K562 (cell line): ENCODE data around the gene WDR27. TPM values are rescaled to one million over a fixed set of nuclear protein-coding genes. Genes with fewer than 3 reads are reported as not detected.
"Not testable (repeated sequence)": the region's sequence is repeated elsewhere in the genome, so short reads cannot be mapped to it uniquely, and the experiment has no call there.

Source experiments
- ATAC-seq: fragments of 200-7000 bp; cut with Tn5 transposase; 3 replicates; pipeline ENCODE4 v1.9.1; 2020; ENCODE audit warnings: moderate library complexity
- BruUV-seq: library from RNA; stranded (reverse); fragments of 400-500 nt; replicated peaks from 2 replicates; lab custom pipeline; 2021; lab: Mats Ljungman, UMichigan
- CTCF ChIA-PET: fragments of 300-600 bp; formaldehyde crosslinking; extraction: SDS; loops from one replicate; lab custom pipeline; 2021; ENCODE audit warnings: low intra/inter-chr PET ratio; lab: Yijun Ruan, JAX
- POLR2A ChIA-PET: fragments of 300-600, 350-650 bp; sonication (Branson Sonifier 250); formaldehyde crosslinking; extraction: SDS; loops from one replicate; lab custom pipeline; 2021; ENCODE audit warnings: antibody characterized with exemption, inconsistent platforms; lab: Yijun Ruan, JAX
- DNase-seq, 4 experiments: peaks; one replicate each; pipeline versions ENCODE4 v3.0.0 to v3.0.0-alpha.2; 2011 to 2018; ENCODE audit warnings: low spot score in 3 of 4, mixed read lengths in 3 of 4; ENCODE audit errors: extremely low read depth in 1 of 4
- FAIRE-seq: peaks from 2 replicates; lab custom pipeline; 2011; peaks lifted over from hg19 to GRCh38; lab: Jason Lieb, UNC
- H2AFZ ChIP-seq: 2 replicates; pipeline ENCODE4 v1.6.0; 2011; ENCODE audit warnings: low read depth, low read length, control low read depth, inconsistent platforms
- H3K27ac ChIP-seq: fragments of 200-600 bp; 3 replicates; pipeline ENCODE4 v1.8.0; 2011; ENCODE audit warnings: low read depth, mild to moderate bottlenecking, control low read depth, inconsistent platforms, low read length, moderate library complexity, mixed read lengths; ENCODE audit errors: extremely low read depth
- H3K27me3 ChIP-seq, 2 experiments: fragments of 300-600 bp in 1 of 2; 2 replicates in 1 of 2; 3 replicates in 1 of 2; pipeline versions ENCODE4 v1.6.0 to v1.8.0; 2011; ENCODE audit warnings: inconsistent platforms in 2 of 2, low read length in 2 of 2, mild to moderate bottlenecking in 1 of 2, mixed read lengths in 1 of 2, moderate library complexity in 1 of 2; ENCODE audit not compliant: control insufficient read depth in 2 of 2, insufficient read depth in 2 of 2
- H3K36me3 ChIP-seq: fragments of 300-600 bp; 3 replicates; pipeline ENCODE4 v1.8.0; 2011; ENCODE audit warnings: mild to moderate bottlenecking, low read length, inconsistent platforms; ENCODE audit not compliant: control insufficient read depth, insufficient read depth
- H3K4me1 ChIP-seq, 2 experiments: fragments of 200-600 bp in 1 of 2; replicated peaks in 1 of 2; 2 replicates in 1 of 2; 3 replicates in 1 of 2; pipeline versions ENCODE4 v1.5.1 to v1.8.0; 2011; ENCODE audit warnings: inconsistent platforms in 2 of 2, low read length in 2 of 2, mild to moderate bottlenecking in 1 of 2, mixed read lengths in 1 of 2, moderate library complexity in 1 of 2; ENCODE audit not compliant: control insufficient read depth in 2 of 2, insufficient read depth in 2 of 2
- H3K4me2 ChIP-seq: 2 replicates; pipeline ENCODE4 v1.6.1; 2011; ENCODE audit warnings: low read length, control low read depth, inconsistent platforms, mixed read lengths; ENCODE audit not compliant: insufficient read depth
- H3K4me3 ChIP-seq: fragments of 200-600 bp; sonication (generic), shearing (Covaris generic); 2 replicates; pipeline ENCODE4 v1.5.1; 2016; ENCODE audit warnings: control low read depth, inconsistent platforms
- H3K79me2 ChIP-seq: fragments of 200-600 bp; 3 replicates; pipeline ENCODE4 v1.8.0; 2011; ENCODE audit warnings: low read length, inconsistent platforms; ENCODE audit not compliant: control insufficient read depth, insufficient read depth
- H3K9ac ChIP-seq, 2 experiments: 2 replicates each; pipeline versions ENCODE4 v1.6.0 to v1.6.1; 2011; ENCODE audit warnings: low read depth in 2 of 2, low read length in 2 of 2, control low read depth in 1 of 2, inconsistent platforms in 1 of 2, mild to moderate bottlenecking in 1 of 2, mixed read lengths in 1 of 2; ENCODE audit not compliant: insufficient read depth in 1 of 2
- H3K9me1 ChIP-seq: one replicate; pipeline ENCODE4 v1.6.0; 2011; ENCODE audit warnings: inconsistent platforms, mild to moderate bottlenecking, low read length, moderate library complexity; ENCODE audit not compliant: control insufficient read depth, insufficient read depth
- H3K9me3 ChIP-seq: replicated peaks from 2 replicates; pipeline ENCODE4 v1.5.1; 2011; ENCODE audit warnings: low read depth, low read length, inconsistent platforms; ENCODE audit not compliant: control insufficient read depth, insufficient read depth
- H4K20me1 ChIP-seq: replicated peaks from 2 replicates; pipeline ENCODE4 v1.6.1; 2011; ENCODE audit warnings: low read length, inconsistent platforms, mixed read lengths; ENCODE audit not compliant: control insufficient read depth, insufficient read depth
- ARHGAP35 ChIP-seq: fragments of 450-650 bp; IDR thresholded peaks from 2 replicates; pipeline ENCODE4 v1.6.1; 2018; ENCODE audit not compliant: partially characterized antibody
- CHD4 ChIP-seq: fragments of 200-600 bp; sonication (generic); IDR thresholded peaks from 3 replicates; pipeline ENCODE4 v1.6.1; 2012; ENCODE audit warnings: low read depth, mild to moderate bottlenecking, mixed read lengths, low read length, inconsistent platforms; ENCODE audit not compliant: insufficient read depth, insufficient replicate concordance, poor library complexity, severe bottlenecking
- CTCF ChIP-seq, 3 experiments: IDR thresholded peaks in 2 of 3; conservative IDR thresholded peaks in 1 of 3; 2 replicates each; pipeline ENCODE4 v1.5.1; 2011 to 2012; ENCODE audit warnings: low read length in 3 of 3, mild to moderate bottlenecking in 3 of 3, control low read depth in 2 of 3, improper control_type of control experiment in 1 of 3, inconsistent platforms in 1 of 3, low read depth in 1 of 3, mixed read lengths in 1 of 3, moderate library complexity in 1 of 3; ENCODE audit not compliant: insufficient read depth in 2 of 3
- DNMT1 ChIP-seq: fragments of 450-650 bp; IDR thresholded peaks from 2 replicates; pipeline ENCODE4 v1.6.1; 2016; ENCODE audit warnings: antibody characterized with exemption, mild to moderate bottlenecking
- ELK3 ChIP-seq: fragments of 450-650 bp; formaldehyde crosslinking; IDR thresholded peaks from 2 replicates; pipeline ENCODE4 v1.4.0; 2020; ENCODE audit warnings: mild to moderate bottlenecking
- FOXP1 ChIP-seq: sonication (generic); formaldehyde crosslinking; IDR thresholded peaks from 2 replicates; pipeline ENCODE4 v1.8.0; 2022; ENCODE audit warnings: mild to moderate bottlenecking, missing genetic modification reagents
- HDAC2 ChIP-seq: fragments of 450-650 bp; IDR thresholded peaks from 2 replicates; pipeline ENCODE4 v1.6.1; 2016; ENCODE audit warnings: mild to moderate bottlenecking
- MAX ChIP-seq: sonication (generic); formaldehyde crosslinking; IDR thresholded peaks from 2 replicates; pipeline ENCODE4 v1.9.0; 2022; ENCODE audit warnings: mild to moderate bottlenecking, missing genetic modification reagents
- STAT5B ChIP-seq: fragments of 250-450 bp; sonication (Bioruptor Pico); IDR thresholded peaks from 2 replicates; pipeline ENCODE4 v1.8.0; 2021; ENCODE audit warnings: mild to moderate bottlenecking, inconsistent platforms
- XRCC4 ChIP-seq: IDR thresholded peaks from one replicate; pipeline ENCODE4 v1.6.1; 2011; ENCODE audit not compliant: insufficient read depth, insufficient read length; ENCODE audit errors: extremely low read depth
- ZBED1 ChIP-seq: IDR thresholded peaks from 2 replicates; pipeline ENCODE4 v1.6.1; 2014
- ZC3H4 ChIP-seq: sonication (generic); formaldehyde crosslinking; IDR thresholded peaks from 2 replicates; pipeline ENCODE4 v1.9.0; 2021; ENCODE audit warnings: missing genetic modification reagents, borderline replicate concordance
- ZNF121 ChIP-seq: sonication (generic); formaldehyde crosslinking; conservative IDR thresholded peaks from 2 replicates; pipeline ENCODE4 v1.8.0; 2022; ENCODE audit warnings: missing genetic modification reagents
- ZNF140 ChIP-seq: fragments of 250-450 bp; sonication (Bioruptor Pico); IDR thresholded peaks from 2 replicates; pipeline ENCODE4 v1.8.0; 2021; ENCODE audit warnings: moderate library complexity, mild to moderate bottlenecking, inconsistent platforms
- ZNF384 ChIP-seq: IDR thresholded peaks from 2 replicates; pipeline ENCODE4 v1.6.1; 2012; ENCODE audit warnings: low read depth, low read length, improper control_type of control experiment
- WGBS: fragments of 100-300 bp; shearing (Covaris generic); methylation state at CpG from one replicate; pipeline ENCODE4 v1.1.6; 2016; ENCODE audit warnings: low coverage, mixed read lengths; ENCODE audit not compliant: insufficient coverage; ENCODE audit errors: missing lambda C conversion rate; 5-methylcytosine and 5-hydroxymethylcytosine counted together
- in situ Hi-C: fragments of 300-500 bp; cut with MboI; formaldehyde crosslinking; loops from 4 replicates; pipeline ENCODE4 v1.15.0; 2018; ENCODE audit warnings: inconsistent platforms, mixed read lengths
- intact Hi-C: fragments of 100-400 bp; cut with micrococcal nuclease; formaldehyde crosslinking; loops from 2 replicates; pipeline ENCODE4 v1.14.2; 2022
- polyA plus RNA-seq, 8 experiments: library from polyadenylated mRNA; depleted of rRNA in 4 of 8; stranded (reverse) in 5 of 8; unstranded in 3 of 8; fragments of >200 nt; fragmentation: Nextera tagmentation in 2 of 8; fragmentation: Illumina TruSeq in 1 of 8; extraction: Ambion mirVana in 2 of 8; extraction: Trizol in 1 of 8; gene quantifications; 2 replicates each; pipeline versions ENCODE4 v1.2.1 to v1.2.3, GENCODE V29; 2011 to 2014; ENCODE audit warnings: inconsistent platforms in 1 of 8, missing spikeins in 1 of 8
- total RNA-seq, 7 experiments: library from RNA; depleted of rRNA in 6 of 7; stranded (reverse); fragments of >200 nt in 6 of 7; fragmentation: Illumina TruSeq in 2 of 7; extraction: Trizol in 2 of 7; gene quantifications; 2 replicates each; pipeline versions ENCODE4 v1.2.1 to v1.2.3, GENCODE V29; 2011 to 2021; ENCODE audit warnings: low replicate concordance in 1 of 7

Gene WDR27
- total and polyA plus RNA-seq, 9 of the 15 experiments (the other 6 are each of a cell fraction or from before 2014, with no cell fraction given): 4.3 to 77.2 (median 22.7) TPM

- Histone ChIP-seq H3K9me3 (no peaks in the 10 kb centered on the region; the same call in 1 of the 2 replicates), H2AFZ (no peak overlapping the region), H3K36me3 (no peaks in the 10 kb centered on the region), H3K4me3 (no peak overlapping the region), H3K9ac (no peak overlapping the region), H3K4me1 (no peaks in the 10 kb centered on the region), H3K9me1 (no peaks in the 10 kb centered on the region), H3K4me2 (no peak overlapping the region), H3K27ac (no peak overlapping the region), H3K27me3 (no peaks in the 10 kb centered on the region), H4K20me1 (no peaks in the 10 kb centered on the region), H3K79me2 (no peaks in the 10 kb centered on the region)
- in situ Hi-C loops (no loop called here), intact Hi-C loops (no loop called here)
- ChIA-PET POLR2A (interaction anchor here (1.4 kb wide), 1 partner anchor 22 kb away, joined by 6 read pairs; no protein-coding TSS in a partner anchor), CTCF (no interaction called here)
- TF ChIP-seq ZNF384 (no peak), CTCF (IDR thresholded peaks at IDR 0.05 in 2 of 3, conservative IDR thresholded peaks at IDR 0.05 in 1 of 3; ENCODE audit: insufficient read depth in 2 of 3, low read depth in 1 of 3, low read length in 3 of 3) (no peak), ZBED1 (no peak), ZNF121 (CRISPR knock-in tag) (no peak), MAX (CRISPR knock-in tag) (no peak), DNMT1 (no peak), HDAC2 (no peak), STAT5B (CRISPR knock-in tag) (no peak), ARHGAP35 (no peak), CHD4 (no peak), ELK3 (no peak), ZNF140 (CRISPR knock-in tag) (no peak), ZC3H4 (no peak), FOXP1 (CRISPR knock-in tag) (no peak), XRCC4 (no peak)
- no TSS peak for BruUV-seq
- DNase-seq (no peak), FAIRE-seq (no peak), ATAC-seq (no peak)
- WGBS: 7% methylated on average over 1 of the region's 1 CpG
Observed at GRCh38 chr6:169469028-169469427, 232.8 kb downstream of the WDR27 start.

- H3K4me1 ChIP-seq, H3K79me2 ChIP-seq, POLR2A ChIA-PET, intact Hi-C loops, BruUV-seq, H3K4me3 ChIP-seq, H3K9me1 ChIP-seq, DNase-seq, H4K20me1 ChIP-seq, in situ Hi-C loops, H2AFZ ChIP-seq, H3K27me3 ChIP-seq, H3K27ac ChIP-seq, FAIRE-seq, H3K36me3 ChIP-seq, H3K9ac ChIP-seq, H3K4me2 ChIP-seq, ATAC-seq, CTCF ChIA-PET, H3K9me3 ChIP-seq: not testable (repeated sequence)
- WGBS: 10% methylated on average over 4 of the region's 4 CpGs
Observed at GRCh38 chr6:169467755-169468154, 234.1 kb downstream of the WDR27 start.
